Fibroblast of mammary gland (primary cell): ENCODE measurements around the gene TGM2.

Experiments used
- DNase-seq: peaks from one replicate; pipeline ENCODE4 v3.0.0-alpha.2; 2010; ENCODE audit warnings: low read depth
- H3K4me3 ChIP-seq: 2 replicates; pipeline ENCODE4 v1.5.1; 2011; ENCODE audit warnings: low read depth, mild to moderate bottlenecking, low read length, moderate library complexity; ENCODE audit not compliant: control insufficient read depth
- TF ChIP-seq, protein P1 (sequence below): conservative IDR thresholded peaks from 2 replicates; pipeline ENCODE4 v1.5.1; 2011; ENCODE audit warnings: low read depth, low read length, inconsistent platforms; ENCODE audit not compliant: control insufficient read depth, insufficient read depth

The TGM2 gene

DNA sequence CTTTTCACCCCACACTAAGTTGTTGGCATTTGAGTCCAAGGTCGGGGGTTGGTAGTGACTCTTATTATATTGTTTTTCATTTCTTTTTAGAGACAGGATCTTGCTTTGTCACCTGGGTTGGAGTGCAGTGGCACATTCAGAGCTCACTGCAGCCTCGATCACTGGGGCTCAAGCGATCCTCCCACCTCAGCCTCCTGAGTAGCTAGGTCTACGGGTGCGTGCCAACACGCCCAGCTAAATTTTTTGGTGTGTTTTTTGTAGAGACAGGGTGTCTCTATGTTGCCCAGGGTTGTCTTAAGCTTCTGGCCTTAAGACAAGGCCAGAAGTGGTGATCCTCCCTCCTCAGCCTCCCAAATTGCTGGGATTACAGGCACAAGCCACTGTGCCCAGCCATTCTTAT is 25.1 kb upstream of the TGM2 start:
- TF ChIP-seq, protein P1, sequence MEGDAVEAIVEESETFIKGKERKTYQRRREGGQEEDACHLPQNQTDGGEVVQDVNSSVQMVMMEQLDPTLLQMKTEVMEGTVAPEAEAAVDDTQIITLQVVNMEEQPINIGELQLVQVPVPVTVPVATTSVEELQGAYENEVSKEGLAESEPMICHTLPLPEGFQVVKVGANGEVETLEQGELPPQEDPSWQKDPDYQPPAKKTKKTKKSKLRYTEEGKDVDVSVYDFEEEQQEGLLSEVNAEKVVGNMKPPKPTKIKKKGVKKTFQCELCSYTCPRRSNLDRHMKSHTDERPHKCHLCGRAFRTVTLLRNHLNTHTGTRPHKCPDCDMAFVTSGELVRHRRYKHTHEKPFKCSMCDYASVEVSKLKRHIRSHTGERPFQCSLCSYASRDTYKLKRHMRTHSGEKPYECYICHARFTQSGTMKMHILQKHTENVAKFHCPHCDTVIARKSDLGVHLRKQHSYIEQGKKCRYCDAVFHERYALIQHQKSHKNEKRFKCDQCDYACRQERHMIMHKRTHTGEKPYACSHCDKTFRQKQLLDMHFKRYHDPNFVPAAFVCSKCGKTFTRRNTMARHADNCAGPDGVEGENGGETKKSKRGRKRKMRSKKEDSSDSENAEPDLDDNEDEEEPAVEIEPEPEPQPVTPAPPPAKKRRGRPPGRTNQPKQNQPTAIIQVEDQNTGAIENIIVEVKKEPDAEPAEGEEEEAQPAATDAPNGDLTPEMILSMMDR = no peak
- H3K4me3 ChIP-seq = no peak overlapping the region
- no peak for DNase-seq

DNA sequence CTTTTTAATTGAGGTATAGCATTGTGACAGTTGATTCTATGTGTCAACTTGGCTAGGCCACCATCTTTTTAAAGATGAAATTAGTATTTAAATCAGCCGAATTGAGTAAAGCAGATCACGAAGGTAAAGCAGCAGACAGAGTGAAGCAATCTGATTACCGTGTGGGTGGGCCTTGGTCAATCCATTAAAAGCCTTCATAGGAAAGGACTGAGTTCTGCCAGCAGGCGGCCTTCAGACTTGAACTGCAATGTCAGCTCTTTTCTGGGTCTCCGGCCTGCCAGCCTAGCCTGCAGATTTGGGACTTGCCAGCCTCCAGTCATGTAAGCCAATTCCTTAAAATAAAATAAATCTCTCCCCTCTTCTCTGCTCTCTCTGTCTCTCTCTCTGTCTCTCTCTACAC is 22.4 kb upstream of the TGM2 start:
- DNase-seq = peak; percentile 61
- TF ChIP-seq, protein P1 = peak; percentile 44
- H3K4me3 ChIP-seq = no peak overlapping the region

DNA sequence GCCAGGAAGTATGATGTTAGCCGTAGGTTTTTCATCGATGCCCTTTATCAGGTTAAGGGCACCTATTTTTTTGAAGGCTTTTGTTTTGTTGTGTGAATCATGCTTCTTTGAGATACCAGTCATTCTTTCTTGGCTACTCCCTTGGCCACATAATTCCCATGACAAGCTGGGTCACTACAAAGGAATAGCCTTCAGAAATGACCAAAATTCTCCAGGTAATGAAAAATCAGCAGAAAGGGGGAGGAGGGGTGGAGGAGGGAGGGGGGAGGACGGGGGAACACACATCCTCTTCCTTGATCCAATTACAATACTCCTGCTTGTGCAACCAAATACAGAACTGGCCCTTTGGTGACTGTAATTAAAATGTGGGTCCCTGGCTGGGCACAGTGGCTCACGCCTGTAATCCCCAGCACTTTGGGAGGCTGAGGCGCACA is 21.7 kb upstream of the TGM2 start:
- no peak overlapping the region for H3K4me3 ChIP-seq
- DNase-seq = no peak
- TF ChIP-seq, protein P1 = no peak

DNA sequence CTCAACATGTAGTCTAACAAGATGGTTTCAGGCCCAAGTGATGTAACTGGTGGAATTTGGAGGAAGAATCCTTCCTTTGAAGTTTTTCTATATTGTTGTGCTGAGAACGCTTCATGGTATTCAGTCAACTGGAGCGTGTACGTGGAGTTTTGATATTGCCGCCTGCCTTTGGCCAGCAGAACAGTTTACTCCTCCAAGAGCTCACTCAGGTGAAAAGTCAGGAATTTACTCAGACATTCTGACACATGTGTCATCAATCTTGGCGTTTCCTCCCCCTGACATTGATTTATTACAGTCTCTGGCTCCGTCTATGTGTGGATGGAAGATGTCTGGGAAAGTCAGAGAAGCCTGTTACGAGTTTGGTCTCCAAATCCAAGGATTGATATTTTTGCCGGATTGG is 19.0 kb upstream of the TGM2 start:
- TF ChIP-seq, protein P1 = no peak
- no peak for DNase-seq
- H3K4me3 ChIP-seq = no peak overlapping the region

DNA sequence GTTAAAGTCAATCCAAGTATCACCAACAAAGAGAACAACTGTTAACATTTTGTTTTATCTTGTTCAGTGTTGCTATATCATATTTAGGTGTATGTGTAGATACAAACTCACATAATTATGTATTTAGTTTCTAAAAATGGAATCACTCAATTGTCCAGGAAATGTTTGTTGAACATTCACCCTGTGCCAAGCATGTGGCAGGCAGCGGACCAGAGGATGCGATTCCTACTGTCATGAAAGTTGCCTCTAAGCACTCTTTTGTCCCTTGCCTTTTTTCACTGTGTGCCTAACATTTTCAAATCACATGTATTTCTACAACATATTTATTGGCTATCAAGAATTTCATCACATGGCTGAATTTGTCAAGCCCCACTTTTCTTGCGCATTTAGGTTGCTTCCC is 16.9 kb upstream of the TGM2 start:
- no peak overlapping the region for H3K4me3 ChIP-seq
- TF ChIP-seq, protein P1 = no peak
- no peak for DNase-seq

DNA sequence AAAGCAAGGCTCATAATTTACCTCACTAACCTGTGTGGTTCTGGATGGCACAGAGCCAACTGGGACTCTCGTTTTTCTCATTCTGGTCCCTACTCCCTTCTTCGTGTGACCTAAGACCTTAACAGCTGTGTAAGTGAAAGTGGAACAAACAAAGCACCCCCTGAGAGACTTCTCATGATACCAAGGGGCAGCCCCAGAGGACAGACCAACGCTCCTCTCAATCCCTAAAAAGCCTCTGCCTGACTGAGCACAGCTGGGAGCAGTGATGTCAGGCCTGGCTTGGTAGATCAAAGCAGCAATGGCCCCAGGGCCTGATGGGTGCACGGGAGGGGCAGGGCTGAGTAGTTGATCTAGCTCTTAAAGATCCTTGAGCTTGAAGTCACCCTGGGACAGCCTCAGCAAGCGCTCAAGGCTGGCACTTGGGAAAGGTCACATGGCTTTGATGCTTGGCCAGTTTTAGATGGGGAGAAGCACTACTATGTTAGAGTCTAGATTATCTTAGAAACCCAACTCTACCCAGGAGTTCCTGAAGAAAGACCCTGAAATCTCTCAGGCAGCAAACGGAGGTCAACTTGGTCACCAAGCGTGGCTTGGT is 16.2 kb upstream of the TGM2 start:
- TF ChIP-seq, protein P1 = no peak
- no peak for DNase-seq
- no peak overlapping the region for H3K4me3 ChIP-seq

DNA sequence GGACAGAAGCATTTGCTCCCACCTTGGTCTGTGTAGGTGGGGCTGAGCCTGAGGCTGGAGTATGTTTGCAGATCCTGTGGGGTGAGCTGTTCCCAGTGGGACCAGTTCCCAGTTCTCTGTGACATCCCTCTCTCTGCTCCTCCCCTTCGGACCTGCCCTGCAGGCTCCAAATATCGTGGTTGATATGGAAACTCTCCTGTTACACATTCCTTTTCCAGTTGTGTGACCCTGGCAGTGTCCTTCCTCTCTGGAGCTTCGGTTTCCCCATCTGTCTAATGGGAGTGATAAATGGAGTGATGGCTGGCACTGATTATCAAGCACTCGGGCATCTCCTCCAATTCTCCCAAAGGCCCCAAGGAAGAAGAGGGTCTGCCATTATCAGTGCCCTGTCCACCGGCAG is 15.7 kb upstream of the TGM2 start:
- TF ChIP-seq, protein P1 = no peak
- no peak overlapping the region for H3K4me3 ChIP-seq
- DNase-seq = no peak
